ENCODE data around the gene TMEM144.
"Not testable (repeated sequence)": the region's sequence is repeated elsewhere in the genome, so short reads cannot be mapped to it uniquely, and the experiment has no call there.

Gene TMEM144

DNA sequence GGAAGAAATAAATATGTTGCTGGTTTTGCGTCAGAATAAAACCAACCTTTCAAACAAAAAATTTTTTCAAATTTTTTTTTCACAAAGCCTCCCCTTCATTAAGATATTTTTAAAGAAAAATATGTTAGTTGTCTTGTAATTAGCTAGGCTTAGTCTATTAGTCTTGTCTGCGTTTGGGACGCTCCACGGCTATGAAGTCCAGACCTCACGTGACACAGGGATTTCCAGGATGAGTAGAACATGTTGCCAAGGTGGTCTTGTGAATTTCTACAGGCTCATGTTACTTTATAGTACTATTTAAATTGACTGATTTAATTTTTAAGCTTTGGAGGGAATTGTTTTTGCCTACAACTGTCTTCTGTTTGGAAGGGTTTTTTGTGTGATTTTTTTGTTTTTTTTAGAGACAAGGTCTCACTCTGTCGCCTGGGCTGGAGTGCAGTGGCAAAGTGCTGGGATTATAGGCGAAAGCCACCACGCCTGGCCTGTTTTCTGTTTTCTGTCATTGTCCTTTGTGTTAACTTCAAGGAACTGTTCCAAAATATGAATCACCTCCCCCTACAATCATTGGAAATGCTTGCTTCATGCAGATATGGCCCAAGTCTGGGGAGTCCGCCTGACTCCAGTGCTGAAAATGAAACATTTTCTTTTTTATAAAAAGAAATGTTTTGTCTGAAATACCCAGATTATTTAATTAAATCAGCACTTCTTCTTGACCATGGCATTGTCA, 26.2 kb downstream of the TMEM144 start:
- TF ChIP-seq GATA1 (IDR thresholded peaks at IDR 0.05; ENCODE audit: low read depth, low read length) (no peak), POLR2A (IDR thresholded peaks at IDR 0.05; ENCODE audit: low read length) (no peak)
- no peak for DNase-seq

DNA sequence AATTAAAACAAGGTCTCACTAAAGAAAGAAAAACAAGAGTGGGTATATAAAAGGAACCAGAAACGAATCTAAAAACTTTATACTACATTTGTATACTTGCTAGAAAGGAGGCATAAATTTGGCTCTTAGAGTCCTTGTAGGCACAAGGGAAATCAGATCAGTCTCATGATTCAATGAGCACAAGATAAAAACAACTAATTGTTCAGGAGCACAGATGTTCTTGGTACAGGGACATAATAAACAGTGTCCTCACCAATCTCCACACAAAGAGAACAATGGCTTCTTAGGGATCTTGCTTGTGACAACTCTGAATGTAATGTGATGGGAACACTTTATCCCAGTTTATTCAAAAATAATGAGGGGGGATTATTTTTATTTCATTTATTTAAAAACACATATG, 28.3 kb downstream of the TMEM144 start:
- TF ChIP-seq GATA1 (IDR thresholded peaks at IDR 0.05; ENCODE audit: low read depth, low read length) (no peak), POLR2A (IDR thresholded peaks at IDR 0.05; ENCODE audit: low read length) (no peak)

DNA sequence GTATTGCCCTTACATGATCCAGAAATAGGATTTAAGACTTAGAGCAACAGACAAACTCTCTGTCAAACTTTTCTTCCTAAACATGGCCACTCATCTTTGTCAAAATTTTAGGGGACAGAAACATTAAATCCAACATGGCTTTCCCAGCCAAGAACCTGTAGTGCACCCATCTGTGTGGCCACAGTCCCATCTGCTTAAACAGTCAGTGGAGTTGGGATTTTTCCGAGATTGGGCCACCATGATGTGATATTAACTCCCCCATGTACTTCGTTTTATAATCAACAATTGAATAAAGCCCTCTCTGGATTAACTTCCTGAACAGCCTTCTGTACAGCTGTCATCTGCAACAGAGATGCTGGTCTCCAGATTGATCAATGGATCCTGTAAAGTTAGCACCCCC, 28.9 kb downstream of the TMEM144 start:
- no peak for DNase-seq
- TF ChIP-seq GATA1 (IDR thresholded peaks at IDR 0.05; ENCODE audit: low read depth, low read length): no peak
- no peak for TF ChIP-seq POLR2A (IDR thresholded peaks at IDR 0.05; ENCODE audit: low read length)

More for the DNA sequence above, 28.3 kb downstream of the TMEM144 start:
- DNase-seq: no peak

DNA sequence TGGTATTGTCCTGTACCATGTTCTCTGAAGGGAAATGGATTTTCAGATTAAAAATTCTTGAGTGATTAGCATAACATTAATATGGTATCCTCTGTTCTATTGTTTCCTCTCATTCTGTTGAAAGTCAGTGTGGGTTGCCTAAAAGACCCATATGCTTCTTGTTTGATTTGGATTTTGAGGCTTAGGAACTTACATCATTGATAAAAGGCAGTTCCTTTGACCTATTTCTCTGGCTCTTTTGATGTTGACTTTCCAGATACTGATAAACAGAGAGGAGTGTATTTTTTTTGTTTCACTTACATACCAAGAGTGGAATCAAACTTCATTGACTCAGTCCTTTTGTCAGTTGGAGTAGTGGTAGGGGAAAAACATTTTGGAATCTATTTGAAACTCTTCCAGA, 32.8 kb downstream of the TMEM144 start:
- no peak for DNase-seq
- TF ChIP-seq GATA1 (IDR thresholded peaks at IDR 0.05; ENCODE audit: low read depth, low read length) (no peak), POLR2A (IDR thresholded peaks at IDR 0.05; ENCODE audit: low read length) (no peak)

DNA sequence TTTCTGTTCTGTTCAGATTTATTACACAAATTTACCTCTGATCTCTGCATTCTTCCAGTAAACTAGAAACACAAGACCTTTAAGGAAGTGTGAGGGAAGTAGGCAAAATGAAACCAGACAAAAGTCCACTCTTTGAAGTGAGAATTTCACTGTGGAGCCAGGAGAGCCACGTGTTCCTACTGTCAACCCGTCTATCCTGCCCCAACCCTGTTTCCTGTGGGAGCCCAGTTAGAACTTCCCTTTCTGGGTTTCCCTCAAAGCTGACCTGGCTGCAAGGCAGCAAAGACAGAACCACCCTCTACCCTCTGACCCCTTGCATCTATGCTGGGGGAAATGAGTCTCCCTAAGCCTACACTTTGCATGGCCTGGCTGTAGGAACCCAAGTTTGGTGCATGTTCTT, 40.0 kb downstream of the TMEM144 start:
- no peak for DNase-seq
- TF ChIP-seq POLR2A (IDR thresholded peaks at IDR 0.05; ENCODE audit: low read length) (no peak), GATA1 (IDR thresholded peaks at IDR 0.05; ENCODE audit: low read depth, low read length) (no peak)

DNA sequence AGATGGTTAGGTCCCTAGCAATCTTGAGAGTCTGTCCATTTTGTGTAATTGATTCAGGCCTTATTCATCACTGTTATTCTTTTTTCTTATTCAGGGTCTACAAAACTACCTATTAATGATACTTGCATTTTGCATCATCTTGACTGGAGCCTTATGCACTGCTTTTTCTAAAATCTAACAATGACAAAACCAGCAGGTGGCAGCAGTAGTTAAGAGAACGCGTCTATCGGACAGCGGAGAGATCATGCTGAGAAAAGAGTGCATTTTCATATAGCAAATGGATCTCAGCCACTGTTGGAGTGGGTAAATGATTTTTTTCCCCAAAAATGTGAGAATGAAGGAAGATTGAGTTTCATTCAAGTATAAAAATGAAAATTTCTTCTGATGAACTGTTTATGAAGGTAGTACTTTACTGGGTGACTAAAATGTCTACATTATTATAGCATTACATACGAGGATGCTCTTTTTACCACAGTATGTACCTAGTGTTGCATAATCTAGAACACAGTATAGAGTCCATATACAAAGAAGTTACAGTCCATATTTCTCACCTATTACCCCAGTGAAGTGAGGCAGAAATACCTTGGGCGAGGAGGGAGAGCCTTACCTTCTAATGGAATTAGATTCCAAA, 43.2 kb downstream of the TMEM144 start:
- peak; percentile 58 to 73 for DNase-seq
- TF ChIP-seq GATA1 (IDR thresholded peaks at IDR 0.05; ENCODE audit: low read depth, low read length): no peak
- TF ChIP-seq POLR2A (IDR thresholded peaks at IDR 0.05; ENCODE audit: low read length): no peak

DNA sequence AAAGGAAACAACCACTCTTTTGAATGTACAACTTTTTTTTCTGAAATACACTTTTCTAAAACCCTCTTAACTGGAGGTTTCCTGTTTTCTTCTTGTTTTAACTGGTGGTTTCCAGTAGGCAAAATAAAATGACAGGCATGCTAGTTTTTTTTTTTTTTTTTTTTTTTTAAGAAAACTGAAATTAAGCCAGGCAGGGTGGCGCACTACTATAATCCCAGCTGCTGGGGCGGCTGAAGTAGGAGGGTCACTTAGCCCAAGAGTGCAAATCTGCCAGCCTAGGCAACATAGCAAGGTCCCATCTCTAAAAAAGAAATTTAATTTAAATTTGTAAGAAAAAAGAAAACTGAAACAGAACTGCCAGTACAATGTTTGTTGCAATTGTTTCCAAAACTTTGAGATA, 44.0 kb downstream of the TMEM144 start:
- no peak for DNase-seq
- TF ChIP-seq POLR2A (IDR thresholded peaks at IDR 0.05; ENCODE audit: low read length) (no peak), GATA1 (IDR thresholded peaks at IDR 0.05; ENCODE audit: low read depth, low read length) (no peak)

DNA sequence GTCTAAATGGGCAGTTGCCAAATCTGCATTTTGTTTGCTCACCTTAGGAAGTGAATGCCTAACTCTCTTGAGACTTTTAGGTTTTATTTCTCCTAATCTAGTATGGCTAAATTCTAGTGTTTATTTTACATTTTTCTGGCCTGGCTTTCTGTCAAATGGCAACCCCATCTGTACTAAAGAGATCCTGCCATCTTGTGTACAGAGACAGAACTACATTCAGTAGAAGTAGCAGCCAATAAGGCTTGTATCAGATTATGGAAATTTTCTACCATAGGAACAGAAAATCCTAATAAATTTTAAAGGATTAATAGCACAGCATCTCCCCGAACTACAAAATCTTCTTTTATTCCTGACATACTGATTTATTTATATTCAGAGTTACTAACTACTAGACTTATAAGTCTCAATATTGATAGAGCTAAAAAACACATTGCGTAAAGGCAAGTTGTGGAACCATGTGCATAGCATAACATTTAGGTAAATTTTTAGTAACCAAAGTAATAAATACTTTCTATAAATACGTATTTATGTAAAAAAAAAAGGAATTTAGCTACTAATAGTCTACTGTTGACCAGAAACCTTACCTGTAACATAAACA, 45.5 kb downstream of the TMEM144 start:
- peak; percentile 54 to 60 for DNase-seq
- no peak for TF ChIP-seq GATA1 (IDR thresholded peaks at IDR 0.05; ENCODE audit: low read depth, low read length)
- TF ChIP-seq POLR2A (IDR thresholded peaks at IDR 0.05; ENCODE audit: low read length): no peak

DNA sequence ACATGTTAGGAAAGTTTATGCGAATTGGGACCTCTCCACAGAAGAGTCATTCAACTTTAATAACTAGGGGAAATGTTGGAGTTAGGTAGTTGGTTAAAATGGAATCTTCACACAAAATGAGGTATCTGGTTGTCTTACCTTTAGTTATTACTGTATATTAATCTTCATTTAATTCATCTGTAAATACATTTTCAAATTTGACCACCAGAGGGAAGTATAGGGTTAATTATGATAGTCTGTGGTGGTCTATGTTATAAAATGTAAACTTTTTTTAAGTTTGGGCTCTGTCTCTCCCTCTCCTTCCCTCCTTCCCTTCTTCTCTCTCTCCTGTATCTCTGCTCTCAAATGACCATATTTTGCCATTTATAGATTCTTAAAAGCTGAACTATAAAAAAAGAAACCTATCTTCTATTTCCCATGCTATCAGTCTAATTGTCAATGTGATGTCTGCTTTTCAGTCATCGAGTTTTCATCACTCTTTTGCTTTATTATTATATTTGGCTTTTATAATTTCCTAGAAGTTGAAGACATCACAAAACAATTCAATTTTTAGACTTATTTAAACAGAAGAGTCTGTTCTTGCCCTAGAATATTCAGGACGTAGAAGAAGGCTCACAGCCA, 49.8 kb downstream of the TMEM144 start:
- peak; percentile 31 to 61 for DNase-seq
- TF ChIP-seq GATA1 (IDR thresholded peaks at IDR 0.05; ENCODE audit: low read depth, low read length) (no peak), POLR2A (IDR thresholded peaks at IDR 0.05; ENCODE audit: low read length) (no peak)

DNA sequence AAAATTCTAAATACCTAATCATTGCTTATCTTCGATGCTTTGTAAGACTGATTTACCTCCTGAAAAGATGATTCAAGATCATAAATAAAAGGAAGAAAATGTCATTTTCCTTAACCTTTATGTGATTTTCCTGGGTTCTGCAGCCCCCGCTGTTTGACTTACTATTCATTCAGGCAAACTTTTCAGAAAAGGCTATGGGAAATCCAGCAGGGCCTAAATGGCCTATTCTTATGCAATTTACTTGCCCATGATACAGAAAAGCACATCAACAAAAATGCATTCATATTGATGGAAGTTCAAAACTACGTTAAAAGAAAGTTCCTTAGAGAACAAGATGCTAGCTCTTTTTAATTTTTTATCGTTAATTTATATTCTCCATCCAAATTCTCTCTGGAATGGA, 51.2 kb downstream of the TMEM144 start:
- DNase-seq: no peak
- TF ChIP-seq POLR2A (IDR thresholded peaks at IDR 0.05; ENCODE audit: low read length) (no peak), GATA1 (IDR thresholded peaks at IDR 0.05; ENCODE audit: low read depth, low read length) (no peak)

DNA sequence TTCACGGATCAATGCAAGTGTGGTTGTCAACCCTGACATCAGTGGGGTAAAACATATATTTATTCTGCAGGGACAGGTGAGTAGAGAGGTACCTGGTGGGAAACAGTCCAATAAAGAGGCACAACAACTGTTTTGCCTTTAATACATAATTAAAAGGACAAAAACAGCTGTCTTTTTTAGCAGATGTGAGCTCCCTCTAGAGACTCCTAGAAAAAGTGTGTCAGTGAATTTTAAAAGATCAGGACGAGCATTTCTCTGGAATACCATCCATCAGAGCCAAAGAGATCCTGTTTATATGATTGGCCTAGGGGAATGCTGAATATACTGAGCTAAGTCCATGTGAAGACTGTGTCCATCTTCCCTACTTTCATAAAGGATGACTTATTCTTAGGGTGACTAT, 58.3 kb downstream of the TMEM144 start:
- TF ChIP-seq POLR2A (IDR thresholded peaks at IDR 0.05; ENCODE audit: low read length) (no peak), GATA1 (IDR thresholded peaks at IDR 0.05; ENCODE audit: low read depth, low read length) (no peak)
- DNase-seq: no peak

DNA sequence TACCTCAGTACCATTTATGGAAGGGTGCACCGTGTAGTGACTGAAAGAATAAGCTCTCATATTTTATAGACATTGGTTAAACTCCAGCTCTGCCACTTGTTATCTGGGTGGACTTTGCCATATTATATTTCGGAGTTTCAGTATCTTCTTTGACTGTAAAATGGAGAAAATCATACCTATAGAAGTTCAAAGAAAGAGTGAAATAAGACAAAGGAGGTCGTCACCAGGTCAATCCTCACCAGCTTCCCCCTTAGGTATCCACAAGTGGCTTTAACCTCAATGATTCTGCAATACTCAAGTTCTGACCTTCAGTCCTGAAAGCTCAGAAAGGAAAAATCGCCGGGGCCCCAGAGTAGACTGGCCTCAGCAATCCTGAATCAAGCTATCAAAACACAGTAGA, 64.3 kb downstream of the TMEM144 start:
- TF ChIP-seq GATA1 (IDR thresholded peaks at IDR 0.05; ENCODE audit: low read depth, low read length) (no peak), POLR2A (IDR thresholded peaks at IDR 0.05; ENCODE audit: low read length) (no peak)
- no peak for DNase-seq

DNA sequence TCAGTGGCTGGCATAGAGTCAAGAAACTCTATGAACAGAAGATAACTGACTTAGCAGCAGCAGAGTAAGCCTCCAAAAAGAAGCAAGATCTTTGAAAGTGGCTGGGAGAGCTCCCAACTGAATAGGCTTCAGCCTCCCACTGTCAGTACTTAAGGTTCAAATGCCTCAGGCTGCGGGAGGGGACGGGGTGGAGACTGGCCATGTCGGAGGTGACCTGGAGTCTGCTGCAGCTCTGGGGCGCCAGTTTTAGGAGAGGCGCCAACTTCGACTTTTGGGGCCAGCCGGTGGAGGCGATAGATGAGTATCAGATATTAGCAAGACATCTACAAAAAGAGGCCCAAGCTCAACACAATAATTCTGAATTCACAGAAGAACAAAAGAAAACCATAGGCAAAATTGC, 67.3 kb downstream of the TMEM144 start:
- TF ChIP-seq GATA1 (IDR thresholded peaks at IDR 0.05; ENCODE audit: low read depth, low read length): no peak
- no peak for TF ChIP-seq POLR2A (IDR thresholded peaks at IDR 0.05; ENCODE audit: low read length)
- no peak for DNase-seq

DNA sequence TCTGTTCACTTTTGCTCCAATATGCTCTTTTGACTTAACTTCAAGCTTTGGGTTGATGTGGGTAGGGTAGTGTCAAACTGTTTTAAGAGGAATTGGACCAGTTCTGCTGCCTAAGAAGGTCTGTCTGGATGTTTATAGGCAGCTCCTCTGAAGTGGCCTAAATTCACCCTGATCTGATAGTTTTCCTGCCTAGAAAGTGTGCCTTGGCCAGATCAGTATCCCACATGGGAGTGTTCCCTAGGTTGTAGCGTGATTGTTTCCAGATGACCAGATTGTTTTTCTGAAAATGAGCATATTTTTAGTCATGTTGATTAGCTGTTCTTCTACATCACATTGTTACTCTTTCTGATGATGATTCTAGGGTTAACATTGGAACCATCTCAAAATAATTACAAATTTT, 68.8 kb downstream of the TMEM144 start:
- not testable (repeated sequence) for DNase-seq
